Measurements from ENCODE around the gene SLC6A5. TPM values are rescaled to one million over a fixed set of nuclear protein-coding genes. Genes with fewer than 3 reads are reported as not detected.

SLC6A5 gene
- total and polyA plus RNA-seq, 9 of the 15 experiments (the other 6 are each of a cell fraction or from before 2014, with no cell fraction given): 0.08 TPM; not detected in 8

GRCh38 chr11:20654038-20654437 lies 54.6 kb downstream of the SLC6A5 start (continued):
- TF ChIP-seq ZBTB12 (CRISPR knock-in tag; IDR thresholded peaks at IDR 0.05): no peak
- no peak for TF ChIP-seq ZBTB11 (CRISPR knock-in tag; IDR thresholded peaks at IDR 0.05)
- no peak for TF ChIP-seq SAP30 (IDR thresholded peaks at IDR 0.05; ENCODE audit: borderline replicate concordance, insufficient read depth, low read depth, low read length, poor library complexity, severe bottlenecking)
- no peak for TF ChIP-seq ZNF444 (CRISPR knock-in tag; IDR thresholded peaks at IDR 0.05)

- in situ Hi-C loops (cut with MboI): loop anchor here (10.0 kb wide), 1 partner anchor 858 kb away; no protein-coding TSS in a partner anchor
- 0% methylated on average over 4 of the region's 4 CpGs for WGBS (ENCODE audit: insufficient coverage, low coverage, missing lambda C conversion rate)
- intact Hi-C loops (cut with micrococcal nuclease): no loop called here
- Histone ChIP-seq H3K4me1 (replicated peaks in 1 of 2; ENCODE audit: control insufficient read depth in 2 of 2, insufficient read depth in 2 of 2, low read length in 2 of 2) (no peaks in the 10 kb centered on the region), H3K4me3 (no peak overlapping the region), H3K27me3 (ENCODE audit: control insufficient read depth in 2 of 2, insufficient read depth in 2 of 2, low read length in 2 of 2) (peaks cover 0 to 6% of the 10 kb centered on the region in 2 experiments; a peak in 2 of 5 replicates), H3K9me3 (replicated peaks; ENCODE audit: control insufficient read depth, insufficient read depth, low read depth, low read length) (no peaks in the 10 kb centered on the region; the same call in 1 of the 2 replicates), H3K4me2 (ENCODE audit: insufficient read depth, low read length) (no peak overlapping the region), H4K20me1 (replicated peaks; ENCODE audit: control insufficient read depth, insufficient read depth, low read length) (no peaks in the 10 kb centered on the region), H3K36me3 (ENCODE audit: control insufficient read depth, insufficient read depth, low read length) (no peaks in the 10 kb centered on the region), H3K79me2 (ENCODE audit: control insufficient read depth, insufficient read depth, low read length) (no peaks in the 10 kb centered on the region), H3K9ac (ENCODE audit: insufficient read depth in 1 of 2, low read depth in 2 of 2, low read length in 2 of 2) (no peak overlapping the region), H2AFZ (ENCODE audit: low read depth, low read length) (no peak overlapping the region), H3K27ac (ENCODE audit: extremely low read depth, low read depth, low read length) (no peak overlapping the region), H3K9me1 (ENCODE audit: control insufficient read depth, insufficient read depth, low read length) (no peaks in the 10 kb centered on the region)
- POLR2A ChIA-PET: no interaction called here
- CTCF ChIA-PET (ENCODE audit: low intra/inter-chr PET ratio): no interaction called here
- BruUV-seq (replicated peaks): no TSS peak
- DNase-seq (ENCODE audit: extremely low read depth in 1 of 4, low spot score in 3 of 4) (no peak), FAIRE-seq (no peak), ATAC-seq (no peak)
- TF ChIP-seq KLF6 (CRISPR knock-in tag; IDR thresholded peaks at IDR 0.05; ENCODE audit: borderline replicate concordance): no peak
- no peak for TF ChIP-seq ZKSCAN3 (CRISPR knock-in tag; IDR thresholded peaks at IDR 0.05)
- no peak for TF ChIP-seq BRCA1 (IDR thresholded peaks at IDR 0.05)
- no peak for TF ChIP-seq BRCA1 (CRISPR knock-in tag; IDR thresholded peaks at IDR 0.05)
- TF ChIP-seq YBX1 (IDR thresholded peaks at IDR 0.05): no peak
- no peak for TF ChIP-seq RBM39 (optimal IDR thresholded peaks at IDR 0.05; ENCODE audit: low read depth, low read length)
- TF ChIP-seq FOXA3 (CRISPR knock-in tag; conservative IDR thresholded peaks at IDR 0.05 in 1 of 2, IDR thresholded peaks at IDR 0.05 in 1 of 2): no peak
- no peak for TF ChIP-seq ZNF589 (CRISPR knock-in tag; IDR thresholded peaks at IDR 0.05; ENCODE audit: low read depth)
Measured at GRCh38 chr11:20656901-20657300, 57.5 kb downstream of the SLC6A5 start.

Measured in K562 (cell line).